ENCODE results near the gene GDF7.
"Not testable (repeated sequence)": the region's sequence is repeated elsewhere in the genome, so short reads cannot be mapped to it uniquely, and the experiment has no call there.

The GDF7 gene

GRCh38 chr2:20707601-20708000 lies 40.7 kb downstream of the GDF7 start:
- DNase-seq = no peak

DNA sequence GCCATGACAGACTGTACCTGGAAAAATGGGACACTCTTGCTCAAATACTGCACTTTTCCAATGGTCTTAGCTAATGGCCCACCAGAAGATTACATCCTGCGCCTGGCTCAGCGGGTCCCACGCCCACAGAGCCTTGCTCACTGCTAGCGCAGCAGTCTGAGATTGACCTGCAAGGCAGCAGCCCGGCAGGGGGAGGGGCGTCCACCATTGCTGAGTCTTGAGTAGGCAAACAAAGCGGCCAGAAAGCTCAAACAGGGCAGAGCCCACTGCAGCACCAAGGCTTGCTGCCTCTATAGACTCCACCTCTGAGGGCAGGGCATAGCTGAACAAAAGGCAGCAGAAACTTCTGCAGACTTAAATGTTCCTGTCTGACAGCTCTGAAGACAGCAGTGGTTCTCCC lies 44.7 kb downstream of the GDF7 start:
- not testable (repeated sequence) for DNase-seq

GRCh38 chr2:20713585-20713984 lies 46.6 kb downstream of the GDF7 start:
- not testable (repeated sequence) for DNase-seq

DNA sequence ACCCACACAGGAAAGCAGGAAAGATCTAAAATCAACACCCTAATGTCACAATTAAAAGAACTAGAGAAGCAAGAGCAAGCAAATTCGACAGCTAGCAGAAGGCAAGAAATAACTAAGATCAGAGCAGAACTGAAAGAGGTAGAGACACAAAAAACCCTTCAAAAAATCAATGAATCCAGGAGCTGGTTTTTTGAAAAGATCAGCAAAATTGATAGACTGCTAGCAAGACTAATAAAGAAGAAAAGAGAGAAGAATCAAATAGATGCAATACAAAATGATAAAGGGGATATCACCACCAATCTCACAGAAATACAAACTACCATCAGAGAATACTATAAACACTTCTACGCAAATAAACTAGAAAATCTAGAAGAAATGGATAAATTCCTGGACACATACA lies 47.5 kb downstream of the GDF7 start:
- DNase-seq = not testable (repeated sequence)

DNA sequence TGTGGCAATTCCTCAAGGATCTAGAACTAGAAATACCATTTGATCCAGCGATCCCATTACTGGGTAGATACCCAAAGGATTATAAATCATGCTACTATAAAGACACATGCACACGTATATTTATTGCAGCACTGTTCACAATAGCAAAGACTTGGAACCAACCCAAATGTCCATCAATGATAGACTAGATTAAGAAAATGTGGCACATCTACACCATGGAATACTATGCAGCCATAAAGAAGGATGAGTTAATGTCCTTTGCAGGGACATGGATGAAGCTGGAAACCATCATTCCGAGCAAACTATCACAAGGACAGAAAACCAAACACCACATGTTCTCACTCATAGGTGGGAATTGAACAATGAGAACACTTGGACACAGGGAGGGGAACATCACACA lies 49.2 kb downstream of the GDF7 start:
- not testable (repeated sequence) for DNase-seq

GRCh38 chr2:20717641-20718040 lies 50.7 kb downstream of the GDF7 start:
- no peak for DNase-seq

DNA sequence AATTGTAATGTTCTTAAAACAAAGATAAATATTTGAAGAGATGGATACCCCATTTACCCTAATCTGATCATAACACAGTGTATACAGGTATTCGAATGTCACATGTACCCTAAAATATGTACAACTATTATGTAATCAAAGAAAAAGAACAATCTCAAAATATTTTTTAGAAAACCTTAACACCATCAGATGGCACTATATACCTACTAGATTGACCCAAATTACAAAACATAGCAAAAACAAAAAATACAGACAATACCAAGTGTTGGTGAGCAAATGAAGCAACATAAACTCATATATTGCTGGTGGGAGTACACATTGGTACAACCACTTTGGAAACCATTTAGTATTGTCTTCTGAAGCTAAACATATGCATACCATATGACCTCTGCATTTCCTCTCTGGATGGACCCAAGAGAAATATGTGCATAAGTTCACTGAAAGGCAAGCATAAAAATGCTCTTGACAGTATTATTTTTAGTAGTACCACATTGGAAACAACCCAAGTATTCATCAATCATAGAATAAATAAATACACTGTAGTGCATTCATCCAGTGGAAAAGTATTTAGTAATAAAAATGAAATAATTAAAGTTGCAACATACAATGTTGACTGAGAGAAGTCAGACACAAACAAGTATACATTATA lies 55.8 kb downstream of the GDF7 start:
- no peak for DNase-seq

- DNase-seq = no peak
Measured at GRCh38 chr2:20723543-20723942, 56.6 kb downstream of the GDF7 start.

- DNase-seq = no peak
Measured at GRCh38 chr2:20724500-20725053, 57.6 kb downstream of the GDF7 start.

- DNase-seq = no peak
Measured at GRCh38 chr2:20725782-20726181, 58.8 kb downstream of the GDF7 start.

GRCh38 chr2:20726913-20727312 lies 60.0 kb downstream of the GDF7 start:
- no peak for DNase-seq

DNA sequence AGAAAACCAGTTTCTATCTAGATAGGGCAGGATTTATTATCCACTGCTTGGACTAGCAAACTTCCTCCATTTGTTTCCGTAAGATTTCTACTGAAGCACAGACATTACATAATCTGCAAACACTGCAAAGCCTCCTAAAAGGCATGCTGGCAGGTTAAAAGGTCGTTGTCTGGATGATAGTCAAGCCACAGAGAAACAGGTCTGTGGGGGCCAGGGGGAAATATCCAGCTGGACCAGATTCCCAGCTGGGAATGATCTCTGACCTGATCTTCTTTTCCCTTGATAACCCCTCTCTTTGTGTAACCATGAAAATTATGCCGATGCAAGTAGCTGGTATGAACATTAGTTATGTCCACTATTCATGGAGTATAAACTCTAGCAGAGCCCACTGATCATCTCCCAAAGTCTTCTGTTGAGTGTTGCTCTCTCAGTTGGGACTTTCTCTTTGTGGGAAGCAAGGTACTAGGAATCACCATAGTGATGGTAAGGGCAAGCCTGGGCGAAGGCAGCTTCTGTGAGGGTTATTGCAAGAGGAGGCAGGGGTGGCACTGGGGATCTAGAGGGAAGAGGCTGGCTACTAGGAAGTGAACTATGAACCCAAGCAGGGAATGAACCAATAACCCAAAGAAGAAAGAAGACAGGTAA lies 61.3 kb downstream of the GDF7 start:
- DNase-seq = no peak
